A673 (cell line): Measurements from ENCODE around the gene SMARCC1. TPM values are rescaled to one million over a fixed set of nuclear protein-coding genes. Genes with fewer than 3 reads are reported as not detected.

Experiments
- BruUV-seq: library from RNA; stranded (reverse); fragments of 400-500 nt; replicated peaks from 2 replicates; lab custom pipeline; 2021; lab: Mats Ljungman, UMichigan
- CTCF ChIA-PET: fragments of 300-600 bp; sonication (Branson Sonifier 250); formaldehyde crosslinking; loops from one replicate; lab custom pipeline; 2022; ENCODE audit warnings: antibody characterized with exemption; lab: Charles Lee
- POLR2A ChIA-PET: fragments of 300-600 bp; sonication (Branson Sonifier 250); formaldehyde crosslinking; loops from one replicate; lab custom pipeline; 2022; ENCODE audit warnings: antibody characterized with exemption; ENCODE audit not compliant: low non-redundant PET; lab: Charles Lee
- DNase-seq: peaks from one replicate; pipeline ENCODE4 v3.0.0-alpha.2; 2015; ENCODE audit warnings: low spot score
- H3K27ac ChIP-seq: fragments of 200-600 bp; sonication (generic); 2 replicates; pipeline ENCODE4 v1.5.1; 2016; ENCODE audit warnings: mixed run types, low read depth, mild to moderate bottlenecking, mixed read lengths, antibody characterized with exemption, low read length; ENCODE audit not compliant: poor library complexity, severe bottlenecking
- H3K27me3 ChIP-seq: fragments of 200-600 bp; sonication (generic); replicated peaks from 2 replicates; pipeline ENCODE4 v1.6.1; 2017; ENCODE audit warnings: mixed run types, low read depth, mild to moderate bottlenecking, mixed read lengths, antibody characterized with exemption, low read length; ENCODE audit not compliant: insufficient read depth, poor library complexity
- H3K36me3 ChIP-seq: fragments of 200-600 bp; sonication (generic); 2 replicates; pipeline ENCODE4 v1.6.1; 2016; ENCODE audit warnings: mixed run types, mild to moderate bottlenecking, mixed read lengths, antibody characterized with exemption, low read length; ENCODE audit not compliant: insufficient read depth, poor library complexity, severe bottlenecking
- H3K4me1 ChIP-seq: fragments of 200-600 bp; sonication (generic); 2 replicates; pipeline ENCODE4 v1.6.1; 2017; ENCODE audit warnings: mixed run types, mild to moderate bottlenecking, mixed read lengths, antibody characterized with exemption, low read length; ENCODE audit not compliant: insufficient read depth, poor library complexity, severe bottlenecking
- H3K4me3 ChIP-seq: fragments of 200-600 bp; sonication (generic); 2 replicates; pipeline ENCODE4 v1.5.1; 2016; ENCODE audit warnings: low read depth, mixed run types, mild to moderate bottlenecking, mixed read lengths, low read length; ENCODE audit not compliant: poor library complexity, severe bottlenecking
- H3K9me3 ChIP-seq: fragments of 200-600 bp; sonication (generic); 2 replicates; pipeline ENCODE4 v1.6.1; 2016; ENCODE audit warnings: mixed run types, low read depth, mild to moderate bottlenecking, mixed read lengths, antibody characterized with exemption, low read length; ENCODE audit not compliant: poor library complexity, severe bottlenecking
- CTCF ChIP-seq: fragments of 300-800, 200-600 bp; sonication (generic); conservative IDR thresholded peaks from 2 replicates; pipeline ENCODE4 v1.5.1; 2017; ENCODE audit warnings: low read depth, mild to moderate bottlenecking, antibody characterized with exemption, low read length, moderate library complexity, mixed read lengths
- EZH2 ChIP-seq: fragments of 200-600 bp; sonication (generic); IDR thresholded peaks from 2 replicates; pipeline ENCODE4 v1.6.1; 2017; ENCODE audit warnings: borderline replicate concordance, low read depth, mild to moderate bottlenecking, mixed read lengths, antibody characterized with exemption, low read length; ENCODE audit not compliant: poor library complexity, severe bottlenecking
- intact Hi-C: fragments of 100-400 bp; cut with micrococcal nuclease; formaldehyde crosslinking; loops from one replicate; pipeline ENCODE4 v1.10.0; 2022; ENCODE audit not compliant: unreplicated experiment
- total RNA-seq: library from RNA; stranded (reverse); gene quantifications from 2 replicates; pipeline ENCODE4 v1.2.3, GENCODE V29; 2021

Gene SMARCC1
- total RNA-seq, 1 experiment from 2014 or later = 126 TPM

GRCh38 chr3:47617086-47618010 is 164.3 kb downstream of the SMARCC1 start:
- Histone ChIP-seq H3K36me3 (peaks cover 73% of the 10 kb centered on the region), H3K27ac (peak overlapping the region; percentile 18), H3K4me1 (peaks cover 26% of the 10 kb centered on the region), H3K4me3 (no peak overlapping the region), H3K27me3 (no peaks in the 10 kb centered on the region), H3K9me3 (no peaks in the 10 kb centered on the region)
- ChIA-PET POLR2A (no interaction called here), CTCF (no interaction called here)
- no TSS peak for BruUV-seq
- TF ChIP-seq EZH2 (no peak), CTCF (no peak)
- no peak for DNase-seq
- intact Hi-C loops = no loop called here

- H3K9me3 ChIP-seq = no peaks in the 10 kb centered on the region
- no peak overlapping the region for H3K4me3 ChIP-seq
- POLR2A ChIA-PET = no interaction called here
- CTCF ChIA-PET = no interaction called here
- no TSS peak for BruUV-seq
- peaks cover 30% of the 10 kb centered on the region for H3K4me1 ChIP-seq
- H3K36me3 ChIP-seq = peaks cover 79% of the 10 kb centered on the region
- no peak for DNase-seq
- peak overlapping the region; percentile 54 for H3K27ac ChIP-seq
- H3K27me3 ChIP-seq = no peaks in the 10 kb centered on the region
- intact Hi-C loops = no loop called here
- TF ChIP-seq CTCF = no peak
- TF ChIP-seq EZH2 = no peak
Observed at GRCh38 chr3:47614788-47615187, 166.9 kb downstream of the SMARCC1 start.

- TF ChIP-seq EZH2 (no peak), CTCF (no peak)
- H3K9me3 ChIP-seq = no peaks in the 10 kb centered on the region
- DNase-seq = no peak
- ChIA-PET POLR2A (no interaction called here), CTCF (no interaction called here)
- H3K27ac ChIP-seq = peak overlapping the region; percentile 54
- intact Hi-C loops = no loop called here
- H3K4me1 ChIP-seq = peaks cover 28% of the 10 kb centered on the region
- H3K4me3 ChIP-seq = no peak overlapping the region
- H3K27me3 ChIP-seq = no peaks in the 10 kb centered on the region
- BruUV-seq = no TSS peak
- H3K36me3 ChIP-seq = peaks cover 79% of the 10 kb centered on the region
Observed at GRCh38 chr3:47613722-47614121, 168.0 kb downstream of the SMARCC1 start.
